Suprapubic skin (tissue), 4 donors: ENCODE results near the gene MGAT4C.

Experiments
- POLR2A ChIP-seq, 2 donors: fragments of 450-650 bp; IDR thresholded peaks; one replicate each; pipeline ENCODE4 v1.6.1; 2017; ENCODE audit warnings: antibody characterized with exemption in 2 of 2, mild to moderate bottlenecking in 2 of 2, moderate library complexity in 2 of 2
- POLR2AphosphoS5 ChIP-seq, 3 donors: sonication (generic); formaldehyde crosslinking; IDR thresholded peaks; one replicate each; pipeline ENCODE4 v1.6.1; 2017; ENCODE audit warnings: antibody characterized with exemption in 3 of 3
- TF ChIP-seq, protein P1 (sequence below), 2 donors: fragments of 200-600 bp in 1 of 2; fragments of 450-650 bp in 1 of 2; sonication (generic) in 1 of 2; IDR thresholded peaks; one replicate each; pipeline ENCODE4 v1.5.1; 2016 to 2019; ENCODE audit warnings: antibody characterized with exemption in 2 of 2, mild to moderate bottlenecking in 1 of 2, moderate library complexity in 1 of 2

GRCh38 chr12:86050010-86050409 is 206.2 kb downstream of the MGAT4C start:
- TF ChIP-seq, protein P1, sequence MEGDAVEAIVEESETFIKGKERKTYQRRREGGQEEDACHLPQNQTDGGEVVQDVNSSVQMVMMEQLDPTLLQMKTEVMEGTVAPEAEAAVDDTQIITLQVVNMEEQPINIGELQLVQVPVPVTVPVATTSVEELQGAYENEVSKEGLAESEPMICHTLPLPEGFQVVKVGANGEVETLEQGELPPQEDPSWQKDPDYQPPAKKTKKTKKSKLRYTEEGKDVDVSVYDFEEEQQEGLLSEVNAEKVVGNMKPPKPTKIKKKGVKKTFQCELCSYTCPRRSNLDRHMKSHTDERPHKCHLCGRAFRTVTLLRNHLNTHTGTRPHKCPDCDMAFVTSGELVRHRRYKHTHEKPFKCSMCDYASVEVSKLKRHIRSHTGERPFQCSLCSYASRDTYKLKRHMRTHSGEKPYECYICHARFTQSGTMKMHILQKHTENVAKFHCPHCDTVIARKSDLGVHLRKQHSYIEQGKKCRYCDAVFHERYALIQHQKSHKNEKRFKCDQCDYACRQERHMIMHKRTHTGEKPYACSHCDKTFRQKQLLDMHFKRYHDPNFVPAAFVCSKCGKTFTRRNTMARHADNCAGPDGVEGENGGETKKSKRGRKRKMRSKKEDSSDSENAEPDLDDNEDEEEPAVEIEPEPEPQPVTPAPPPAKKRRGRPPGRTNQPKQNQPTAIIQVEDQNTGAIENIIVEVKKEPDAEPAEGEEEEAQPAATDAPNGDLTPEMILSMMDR (IDR thresholded peaks at IDR 0.05): no peak
- TF ChIP-seq POLR2AphosphoS5 (IDR thresholded peaks at IDR 0.05) (no peak), POLR2A (IDR thresholded peaks at IDR 0.05) (no peak)
